Natural killer cell treated with Interleukin-12 subunit alpha and Interleukin-12 subunit beta and Interleukin-15 and Interleukin-18, amount 100 ng/mL, for 72 hours (primary cell): ENCODE data around the gene DTNB. TPM values are rescaled to one million over a fixed set of nuclear protein-coding genes. Genes with fewer than 3 reads are reported as not detected.
A peak's percentile ranks its signal among the peaks of the same experiment; 100 is the strongest.

ENCODE experiments used
- ATAC-seq, 2 donors: fragments of 150-1000 bp; cut with Tn5 transposase in 1 of 2; sonication (Bioruptor Pico), chemical (Tn5 transposase) in 1 of 2; 2 replicates each; pipeline ENCODE4 v1.10.0; 2021
- DNase-seq: peaks from one replicate; pipeline ENCODE4 v3.0.0; 2022; ENCODE audit warnings: low spot score
- H3K27ac Mint-ChIP-seq, 2 donors: 1 replicate in 1 of 2; 2 replicates in 1 of 2; pipeline ENCODE4 v1.8.0; 2022; ENCODE audit warnings: mixed read lengths in 2 of 2, mild to moderate bottlenecking in 1 of 2, moderate library complexity in 1 of 2
- H3K27me3 Mint-ChIP-seq, 2 donors: 1 replicate in 1 of 2; 2 replicates in 1 of 2; pipeline ENCODE4 v1.8.0; 2022; ENCODE audit warnings: mixed read lengths in 2 of 2
- H3K36me3 Mint-ChIP-seq: one replicate; pipeline ENCODE4 v1.8.0; 2022; ENCODE audit warnings: mixed read lengths
- H3K4me1 Mint-ChIP-seq, 2 donors: 1 replicate in 1 of 2; 2 replicates in 1 of 2; pipeline ENCODE4 v1.8.0; 2022; ENCODE audit warnings: low read depth in 2 of 2, mixed read lengths in 2 of 2, mild to moderate bottlenecking in 1 of 2
- H3K4me3 Mint-ChIP-seq: one replicate; pipeline ENCODE4 v1.8.0; 2022; ENCODE audit warnings: mixed read lengths
- H3K9me3 Mint-ChIP-seq: 2 replicates; pipeline ENCODE4 v1.8.0; 2022; ENCODE audit warnings: mixed read lengths
- total RNA-seq, 2 donors: library from RNA; stranded (reverse); gene quantifications; one replicate each; pipeline ENCODE4 v1.2.3, GENCODE V29; 2022

The DTNB gene
- total RNA-seq, 2 donors from 2014 or later: 5.3 to 18.9 TPM

GRCh38 chr2:25444608-25445270 is 228.6 kb downstream of the DTNB start:
- no peaks in the 10 kb centered on the region for H3K4me1 Mint-ChIP-seq
- H3K36me3 Mint-ChIP-seq: no peaks in the 10 kb centered on the region
- DNase-seq (no peak), ATAC-seq (no peak)
- no peak overlapping the region for H3K27ac Mint-ChIP-seq
- H3K27me3 Mint-ChIP-seq: no peaks in the 10 kb centered on the region
- H3K9me3 Mint-ChIP-seq: no peaks in the 10 kb centered on the region
- no peak overlapping the region for H3K4me3 Mint-ChIP-seq

GRCh38 chr2:25443766-25444165 is 229.6 kb downstream of the DTNB start:
- H3K9me3 Mint-ChIP-seq: no peaks in the 10 kb centered on the region
- H3K4me3 Mint-ChIP-seq: no peak overlapping the region
- H3K4me1 Mint-ChIP-seq: peaks cover 0 to under 1% of the 10 kb centered on the region in 2 donors
- H3K27me3 Mint-ChIP-seq: no peaks in the 10 kb centered on the region
- DNase-seq: no peak
- no peak for ATAC-seq
- H3K27ac Mint-ChIP-seq: no peak overlapping the region
- no peaks in the 10 kb centered on the region for H3K36me3 Mint-ChIP-seq

DNA sequence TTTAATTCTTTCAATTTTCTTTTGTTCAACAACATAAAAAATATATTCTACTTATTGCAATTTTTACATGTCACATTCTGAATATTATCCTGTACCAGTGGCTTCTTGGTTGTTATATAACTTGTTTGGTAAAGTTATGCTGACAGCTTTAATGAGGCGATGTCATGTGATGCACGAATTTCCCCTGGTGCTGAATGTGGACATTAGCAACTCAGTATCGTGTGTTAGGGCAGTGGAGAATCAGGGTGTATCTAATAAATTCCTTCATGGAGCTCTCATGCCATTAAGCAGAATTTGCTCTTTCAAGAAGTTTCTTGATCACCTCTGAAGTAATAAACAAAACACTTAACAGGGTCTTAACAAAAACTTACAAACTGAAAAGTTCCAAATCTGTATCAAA is 232.0 kb downstream of the DTNB start:
- Mint-ChIP-seq H3K36me3 (peaks cover 4% of the 10 kb centered on the region), H3K9me3 (no peaks in the 10 kb centered on the region), H3K27me3 (no peaks in the 10 kb centered on the region), H3K4me3 (no peak overlapping the region), H3K27ac (no peak overlapping the region), H3K4me1 (peaks cover 6 to 18% of the 10 kb centered on the region in 2 donors)
- DNase-seq (no peak), ATAC-seq (no peak)

GRCh38 chr2:25438793-25439192 is 234.6 kb downstream of the DTNB start:
- H3K9me3 Mint-ChIP-seq: peaks cover 3% of the 10 kb centered on the region
- peaks cover 4% of the 10 kb centered on the region for H3K36me3 Mint-ChIP-seq
- no peak for DNase-seq
- no peak for ATAC-seq
- H3K4me1 Mint-ChIP-seq: peaks cover 6 to 18% of the 10 kb centered on the region in 2 donors
- H3K27me3 Mint-ChIP-seq: no peaks in the 10 kb centered on the region
- H3K4me3 Mint-ChIP-seq: peak overlapping the region; percentile 12
- peak overlapping the region in 1 of 2 donors; percentile 40 for H3K27ac Mint-ChIP-seq

GRCh38 chr2:25437881-25438662 is 235.3 kb downstream of the DTNB start:
- Mint-ChIP-seq H3K27me3 (no peaks in the 10 kb centered on the region), H3K9me3 (peaks cover 3% of the 10 kb centered on the region), H3K4me1 (peaks cover 6 to 18% of the 10 kb centered on the region in 2 donors), H3K27ac (peak overlapping the region; percentile 12 to 40), H3K4me3 (peak overlapping the region; percentile 20), H3K36me3 (peaks cover 4% of the 10 kb centered on the region)
- DNase-seq (no peak), ATAC-seq (peak; percentile 75 to 81)

DNA sequence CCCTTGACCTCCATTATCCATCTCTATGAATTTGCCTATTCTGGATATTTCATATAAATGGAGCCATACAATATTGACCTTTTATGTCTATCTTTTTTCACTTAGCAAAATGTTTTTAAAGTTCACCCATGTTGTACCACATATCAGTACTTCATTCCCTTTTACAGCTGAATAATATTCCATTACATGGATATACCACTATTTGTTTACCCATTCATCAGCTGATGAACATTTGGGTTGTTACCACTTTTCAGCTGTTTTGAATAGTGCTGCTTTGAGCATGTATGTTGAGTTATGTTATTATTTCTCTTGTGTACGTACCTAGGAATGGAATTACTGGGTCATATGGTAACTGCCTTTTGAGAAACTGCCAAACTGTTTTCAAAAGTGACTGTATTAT is 238.0 kb downstream of the DTNB start:
- Mint-ChIP-seq H3K4me3 (no peak overlapping the region), H3K4me1 (peaks cover 19 to 26% of the 10 kb centered on the region in 2 donors), H3K27ac (no peak overlapping the region), H3K27me3 (no peaks in the 10 kb centered on the region), H3K36me3 (peaks cover 4% of the 10 kb centered on the region), H3K9me3 (peaks cover 3% of the 10 kb centered on the region)
- ATAC-seq (no peak), DNase-seq (no peak)

DNA sequence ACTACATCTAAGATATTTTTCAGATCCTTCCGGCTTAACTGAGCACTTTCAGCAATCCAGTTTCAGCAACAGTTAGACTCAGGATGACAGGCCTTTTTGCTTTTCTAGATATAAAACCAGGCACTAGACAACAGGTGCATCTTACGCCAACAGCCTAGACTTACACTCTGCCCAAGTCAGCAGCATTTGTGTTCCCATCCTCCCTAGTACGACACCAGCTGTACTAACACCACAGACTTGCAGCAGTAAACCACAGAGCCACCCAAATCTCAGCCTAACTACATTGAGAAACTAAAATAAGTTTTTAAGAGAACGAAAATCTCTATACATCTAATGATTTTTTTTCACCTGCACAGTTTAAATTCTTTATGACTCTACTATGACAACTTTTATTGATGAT is 241.8 kb downstream of the DTNB start:
- Mint-ChIP-seq H3K4me3 (no peak overlapping the region), H3K9me3 (peaks cover 3% of the 10 kb centered on the region), H3K36me3 (no peaks in the 10 kb centered on the region), H3K27me3 (no peaks in the 10 kb centered on the region), H3K4me1 (peaks cover 10 to 13% of the 10 kb centered on the region in 2 donors), H3K27ac (no peak overlapping the region)
- ATAC-seq (no peak), DNase-seq (no peak)

DNA sequence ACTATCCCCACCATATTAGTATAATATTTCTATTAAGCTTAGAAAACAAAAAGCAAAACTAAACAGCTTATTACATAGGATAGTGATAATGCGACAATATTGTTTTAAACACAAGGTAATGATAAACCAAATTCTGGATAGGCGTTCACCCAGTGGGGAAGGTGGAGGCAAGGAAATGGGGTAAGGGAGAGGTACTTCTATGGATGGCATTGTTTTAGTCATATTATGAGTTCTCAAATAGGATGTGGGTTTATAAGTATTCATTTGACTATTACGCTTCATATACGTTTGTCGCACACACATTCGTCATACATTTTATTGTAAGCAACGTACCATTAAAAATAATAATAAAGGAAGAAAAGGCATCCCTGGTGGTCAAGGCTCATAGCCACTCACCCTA is 242.8 kb downstream of the DTNB start:
- no peak overlapping the region for H3K27ac Mint-ChIP-seq
- ATAC-seq: peak in 1 of 2 donors; percentile 59
- peaks cover 3% of the 10 kb centered on the region for H3K9me3 Mint-ChIP-seq
- H3K4me3 Mint-ChIP-seq: no peak overlapping the region
- no peaks in the 10 kb centered on the region for H3K36me3 Mint-ChIP-seq
- no peaks in the 10 kb centered on the region for H3K27me3 Mint-ChIP-seq
- DNase-seq: no peak
- H3K4me1 Mint-ChIP-seq: peaks cover 8 to 13% of the 10 kb centered on the region in 2 donors

- Mint-ChIP-seq H3K27me3 (no peaks in the 10 kb centered on the region), H3K27ac (no peak overlapping the region), H3K36me3 (no peaks in the 10 kb centered on the region), H3K4me3 (no peak overlapping the region), H3K9me3 (no peaks in the 10 kb centered on the region), H3K4me1 (peaks cover 0 to 3% of the 10 kb centered on the region in 2 donors)
- ATAC-seq (no peak), DNase-seq (no peak)
Observed at GRCh38 chr2:25426326-25426725, 247.1 kb downstream of the DTNB start.

DNA sequence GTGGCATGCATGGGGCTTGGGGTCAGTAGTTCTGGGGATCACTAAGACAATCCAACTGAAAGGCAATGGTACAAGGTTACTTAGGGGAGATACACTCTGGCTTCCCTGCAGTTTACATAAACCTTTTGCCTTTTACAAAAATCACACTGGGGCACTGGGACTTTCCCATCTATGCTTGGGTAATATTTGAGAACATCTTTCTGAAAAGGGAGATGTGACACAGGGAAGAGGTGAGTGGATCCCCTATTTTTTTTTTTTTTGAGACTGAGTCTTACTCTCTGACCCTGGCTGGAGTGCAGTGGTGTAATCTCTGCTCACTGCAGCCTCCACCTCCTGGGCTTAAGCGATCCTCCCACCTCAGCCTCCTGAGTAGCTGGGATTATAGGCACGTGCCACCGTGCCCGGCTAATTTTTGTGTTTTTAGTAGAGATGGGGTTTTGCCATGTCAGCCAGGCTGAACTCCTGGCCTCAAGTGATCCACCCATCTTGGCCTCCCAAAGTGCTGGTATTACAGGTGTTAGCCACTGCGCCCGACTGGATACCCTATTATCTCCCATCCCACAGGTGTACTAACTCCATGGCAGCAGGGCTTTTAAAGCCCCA is 248.8 kb downstream of the DTNB start:
- DNase-seq (no peak), ATAC-seq (peak in 1 of 2 donors; percentile 15)
- Mint-ChIP-seq H3K9me3 (no peaks in the 10 kb centered on the region), H3K27me3 (no peaks in the 10 kb centered on the region), H3K27ac (no peak overlapping the region), H3K4me3 (no peak overlapping the region), H3K4me1 (peaks cover 0 to 4% of the 10 kb centered on the region in 2 donors), H3K36me3 (no peaks in the 10 kb centered on the region)

GRCh38 chr2:25421820-25422411 is 251.5 kb downstream of the DTNB start:
- peaks cover 8% of the 10 kb centered on the region for H3K9me3 Mint-ChIP-seq
- H3K4me1 Mint-ChIP-seq: peaks cover 9 to 14% of the 10 kb centered on the region in 2 donors

DNA sequence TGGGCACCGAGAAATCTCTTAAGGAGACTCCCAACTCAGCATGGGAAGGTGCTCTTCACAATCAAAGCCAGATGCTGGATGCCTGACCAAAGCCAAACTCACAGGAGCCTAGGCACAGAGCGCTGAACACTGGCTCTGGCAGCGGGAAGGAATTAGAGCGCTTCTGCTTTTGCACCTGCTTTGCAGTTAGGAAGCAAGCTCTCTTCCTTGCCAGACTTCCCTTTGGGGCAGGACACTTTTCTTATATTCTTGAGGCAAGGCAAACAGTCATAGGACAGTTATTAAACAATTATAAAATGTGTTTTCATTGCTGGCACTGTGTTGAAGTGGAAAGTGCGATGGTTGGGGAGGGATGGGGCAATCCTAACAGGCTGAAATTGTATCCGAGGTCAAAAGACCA is 252.1 kb downstream of the DTNB start:
- ATAC-seq: no peak
- Mint-ChIP-seq H3K27ac (no peak overlapping the region), H3K27me3 (no peaks in the 10 kb centered on the region)

More at GRCh38 chr2:25421820-25422411, 251.5 kb downstream of the DTNB start:
- H3K4me3 Mint-ChIP-seq: no peak overlapping the region
- H3K27me3 Mint-ChIP-seq: no peaks in the 10 kb centered on the region
- peaks cover 12% of the 10 kb centered on the region for H3K36me3 Mint-ChIP-seq
- DNase-seq: no peak
- no peak for ATAC-seq
- H3K27ac Mint-ChIP-seq: no peak overlapping the region

DNA sequence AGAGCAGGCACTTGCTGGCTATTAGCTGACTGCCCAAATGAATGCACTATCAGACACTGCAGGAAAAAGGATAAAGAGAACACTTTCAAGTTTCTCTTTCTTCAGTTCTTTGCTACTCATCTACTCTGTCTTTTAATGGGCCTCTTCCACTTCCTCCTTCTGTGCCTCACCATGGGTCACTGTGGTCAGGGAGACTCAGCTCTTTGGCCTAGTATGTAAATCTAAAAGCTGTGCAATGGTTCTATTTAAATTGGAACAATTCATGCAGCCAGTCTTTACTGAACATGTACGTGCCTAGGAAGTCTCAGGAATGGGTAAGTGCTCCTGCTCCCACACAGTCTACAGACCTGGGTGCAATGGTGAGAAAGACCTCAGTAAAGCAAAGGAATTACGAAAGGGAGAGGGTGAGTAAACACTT is 252.5 kb downstream of the DTNB start:
- H3K36me3 Mint-ChIP-seq: peaks cover 12% of the 10 kb centered on the region
- DNase-seq (no peak), ATAC-seq (peak; percentile 45 to 65)
- H3K27ac Mint-ChIP-seq: peak overlapping the region in 1 of 2 donors; percentile 32
- H3K4me1 Mint-ChIP-seq: peaks cover 9 to 16% of the 10 kb centered on the region in 2 donors
- peaks cover 8% of the 10 kb centered on the region for H3K9me3 Mint-ChIP-seq
- H3K4me3 Mint-ChIP-seq: no peak overlapping the region
- H3K27me3 Mint-ChIP-seq: no peaks in the 10 kb centered on the region

More for the DNA sequence above, 252.1 kb downstream of the DTNB start:
- no peak overlapping the region for H3K4me3 Mint-ChIP-seq
- H3K36me3 Mint-ChIP-seq: peaks cover 12% of the 10 kb centered on the region
- DNase-seq: no peak
- H3K9me3 Mint-ChIP-seq: peaks cover 8% of the 10 kb centered on the region
- peaks cover 9 to 16% of the 10 kb centered on the region in 2 donors for H3K4me1 Mint-ChIP-seq
